Measurements from ENCODE around the gene EIF1AD.
"Not testable (repeated sequence)": the region's sequence is repeated elsewhere in the genome, so short reads cannot be mapped to it uniquely, and the experiment has no call there.

EIF1AD gene

GRCh38 chr11:65968600-65969482 lies 33.1 kb downstream of the EIF1AD start:
- DNase-seq (ENCODE audit: low spot score), result no peak

DNA sequence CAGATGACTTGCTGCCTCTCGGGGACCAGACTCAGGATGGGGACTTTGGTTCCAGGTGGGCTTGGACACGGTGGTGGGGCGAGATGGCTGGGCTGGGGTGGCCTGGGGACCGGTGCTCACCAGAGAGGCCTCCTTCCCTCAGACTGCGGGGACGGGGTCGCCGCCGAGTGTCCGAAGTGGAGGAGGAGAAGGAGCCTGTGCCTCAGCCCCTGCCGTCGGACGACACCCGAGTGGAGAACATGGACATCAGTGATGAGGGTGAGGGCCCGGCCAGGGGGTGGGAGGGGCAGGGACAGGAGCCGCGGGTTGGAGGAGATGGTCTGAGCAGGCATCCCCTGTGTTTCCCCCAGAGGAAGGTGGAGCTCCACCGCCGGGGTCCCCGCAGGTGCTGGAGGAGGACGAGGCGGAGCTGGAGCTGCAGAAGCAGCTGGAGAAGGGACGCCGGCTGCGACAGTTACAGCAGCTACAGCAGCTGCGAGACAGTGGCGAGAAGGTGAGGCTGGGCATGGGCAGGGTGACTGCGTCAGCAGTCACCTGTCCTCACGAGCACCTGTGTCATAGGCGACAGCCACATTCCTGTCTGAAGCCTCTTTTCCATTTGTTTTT lies 34.5 kb downstream of the EIF1AD start:
- DNase-seq (ENCODE audit: low spot score), result no peak

GRCh38 chr11:65965986-65966762 lies 35.8 kb downstream of the EIF1AD start:
- no peak for DNase-seq (ENCODE audit: low spot score)

GRCh38 chr11:65964906-65965305 lies 37.1 kb downstream of the EIF1AD start:
- DNase-seq (ENCODE audit: low spot score), result no peak

DNA sequence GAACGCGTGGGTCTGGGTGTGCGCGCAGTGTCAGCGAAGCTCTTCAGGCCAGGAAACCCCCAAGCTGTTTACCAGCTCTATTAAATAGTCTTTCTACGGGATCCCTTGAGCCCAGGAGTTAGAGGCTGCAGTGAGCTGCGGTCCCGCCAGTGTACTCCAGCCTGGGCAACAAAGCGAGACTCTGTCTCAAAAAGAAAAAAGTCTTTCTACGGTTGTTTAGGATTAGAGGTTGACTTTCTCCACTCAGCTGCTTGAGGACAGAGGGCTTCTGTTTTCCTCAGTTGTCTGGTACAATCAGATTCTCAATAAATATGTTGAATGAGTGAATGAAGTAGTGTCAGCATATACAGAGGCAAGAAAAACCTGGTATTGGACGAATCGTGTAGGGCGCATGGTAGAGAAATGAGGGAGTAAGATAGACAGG lies 39.8 kb downstream of the EIF1AD start:
- no peak for DNase-seq (ENCODE audit: low spot score)

GRCh38 chr11:65961267-65962140 lies 40.5 kb downstream of the EIF1AD start, which contains the start of gene SART1:
TSS of gene SART1 (plus strand) at chr11:65961734. CDS start at chr11:65961781, 47 bp downstream.
- DNase-seq (ENCODE audit: low spot score), result peak; percentile 99

GRCh38 chr11:65960824-65961266 lies 41.1 kb downstream of the EIF1AD start:
- DNase-seq (ENCODE audit: low spot score), result no peak

DNA sequence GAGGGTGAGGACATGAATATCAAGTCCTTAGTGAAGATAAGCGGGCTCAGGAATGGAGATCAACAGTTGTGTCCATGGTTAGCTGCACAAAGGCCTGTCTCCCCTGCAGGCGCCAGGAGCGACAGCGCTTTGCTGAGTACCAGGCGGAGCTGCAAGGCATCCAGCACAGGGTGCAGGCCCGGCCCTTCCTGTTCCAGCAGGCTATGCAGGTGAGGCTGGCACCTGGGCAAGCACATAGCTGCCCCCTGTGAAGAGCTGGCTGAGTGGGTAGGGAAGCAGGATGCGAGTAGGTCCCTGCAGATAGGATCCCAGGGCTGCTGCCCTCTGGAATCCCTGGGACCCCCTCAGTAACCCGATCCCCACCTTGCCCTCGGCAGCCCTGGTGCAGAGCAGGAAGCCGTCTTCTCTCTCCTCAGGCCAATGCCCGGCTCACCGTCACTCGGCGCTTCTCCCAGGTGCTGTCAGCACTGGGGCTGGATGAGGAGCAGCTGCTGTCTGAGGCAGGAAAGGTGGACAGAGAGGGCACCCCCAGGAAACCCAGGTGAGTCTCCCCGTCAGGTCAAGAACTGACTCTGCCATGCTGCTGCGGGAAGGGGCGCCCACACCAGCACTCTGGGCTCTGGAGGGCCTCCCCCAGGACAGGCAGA lies 43.1 kb downstream of the EIF1AD start:
- DNase-seq (ENCODE audit: low spot score), result no peak

DNA sequence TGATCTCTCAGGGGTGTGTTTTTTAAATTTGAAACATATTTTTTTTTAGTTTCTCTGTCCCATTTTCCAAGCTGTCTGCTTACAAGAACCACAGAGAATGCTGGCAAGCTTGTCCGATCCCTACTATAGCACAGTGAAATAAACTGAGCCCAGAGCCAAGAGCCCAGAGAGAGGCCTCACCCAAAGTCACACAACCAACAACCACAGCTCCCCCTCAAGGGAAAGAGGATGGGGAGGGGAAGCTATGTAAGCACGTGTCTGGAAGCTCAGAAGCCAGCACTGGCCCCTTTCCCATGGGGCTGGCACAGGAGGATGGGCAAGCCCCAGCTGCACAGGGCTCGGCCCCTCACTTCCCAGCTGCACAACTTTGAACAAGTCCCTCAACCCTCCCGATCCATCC lies 43.7 kb downstream of the EIF1AD start:
- DNase-seq (ENCODE audit: low spot score), result no peak

DNA sequence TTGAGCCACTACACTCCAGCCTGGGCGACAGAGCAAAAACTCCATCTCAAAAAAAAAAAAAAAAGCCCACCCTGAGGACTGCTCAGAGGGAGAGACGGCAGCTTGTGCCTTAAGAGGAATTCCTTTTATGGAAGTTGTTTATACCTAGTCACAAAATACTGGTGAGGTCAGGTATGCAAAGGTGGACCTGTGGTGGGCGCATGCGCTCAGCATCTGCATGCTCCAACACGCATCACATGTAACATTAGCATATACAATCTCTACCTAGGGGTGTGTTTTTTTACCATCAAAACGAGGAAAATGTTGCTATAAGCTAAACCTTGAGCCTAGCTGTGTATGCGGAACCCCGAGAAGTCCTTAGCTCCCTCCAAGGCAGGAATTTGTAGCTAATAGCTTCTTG lies 47.2 kb downstream of the EIF1AD start:
- no peak for DNase-seq (ENCODE audit: low spot score)

- no peak for DNase-seq (ENCODE audit: low spot score)
Measured at GRCh38 chr11:65953471-65953870, 48.5 kb downstream of the EIF1AD start.

GRCh38 chr11:65952052-65952521 lies 49.9 kb downstream of the EIF1AD start:
- no peak for DNase-seq (ENCODE audit: low spot score)

- DNase-seq (ENCODE audit: low spot score), result not testable (repeated sequence)
Measured at GRCh38 chr11:65951641-65952040, 50.3 kb downstream of the EIF1AD start.

DNA sequence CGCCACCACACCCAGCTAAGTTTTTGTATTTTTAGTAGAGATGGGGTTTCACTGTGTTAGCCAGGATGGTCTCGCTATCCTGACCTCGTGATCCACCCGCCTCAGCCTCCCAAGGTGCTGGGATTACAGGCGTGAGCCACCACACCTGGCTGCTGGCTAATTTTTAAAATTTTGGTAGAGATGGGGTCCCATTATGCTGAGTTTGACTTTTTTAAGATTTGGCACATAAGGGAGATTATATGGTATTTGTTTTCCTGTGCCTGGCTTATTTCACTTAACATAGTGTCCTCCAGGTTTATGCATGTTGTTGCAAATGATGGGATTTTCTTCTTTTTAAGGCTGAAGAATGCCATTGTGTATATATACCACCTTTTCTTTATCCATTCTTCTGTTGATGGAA lies 51.2 kb downstream of the EIF1AD start:
- DNase-seq (ENCODE audit: low spot score), result not testable (repeated sequence)

GRCh38 chr11:65947603-65948125 lies 54.3 kb downstream of the EIF1AD start:
- DNase-seq (ENCODE audit: low spot score), result no peak

GRCh38 chr11:65947133-65947532 lies 54.8 kb downstream of the EIF1AD start:
- no peak for DNase-seq (ENCODE audit: low spot score)

- no peak for DNase-seq (ENCODE audit: low spot score)
Measured at GRCh38 chr11:65946655-65947054, 55.3 kb downstream of the EIF1AD start.
